Measurements from ENCODE around the gene NFYC.

NFYC gene

DNA sequence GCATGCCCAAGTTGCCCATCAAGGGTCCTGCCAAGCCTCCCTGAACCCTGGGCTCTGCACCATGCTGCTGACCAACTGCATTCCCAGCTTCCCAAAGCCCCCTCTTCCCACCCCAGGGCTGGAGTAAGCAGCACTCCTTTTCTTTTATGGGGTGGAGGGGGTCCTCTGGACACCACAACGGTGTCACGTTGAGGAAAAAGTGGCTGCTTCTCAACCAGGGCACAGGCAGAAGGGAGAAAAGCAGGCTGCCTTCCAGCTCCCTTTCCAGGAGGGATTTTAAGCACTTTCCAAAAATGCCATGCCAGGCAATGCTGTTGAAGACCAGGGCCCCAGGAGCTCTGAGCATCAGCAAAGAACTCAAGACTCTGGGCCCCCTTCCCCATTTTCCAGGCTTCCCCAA lies 26.7 kb upstream of the NFYC start:
- DNase-seq (ENCODE audit: insufficient read length, low spot score), result no peak
- TF ChIP-seq CTCF (IDR thresholded peaks at IDR 0.05; ENCODE audit: insufficient read depth, missing control alignments), result no peak
- no peak for FAIRE-seq

GRCh38 chr1:40665335-40666171 lies 26.0 kb upstream of the NFYC start, which contains the start of gene RIMS3:
TSS of gene RIMS3 (minus strand) at chr1:40665682. CDS start at chr1:40641925, 23,757 bp downstream.
- TF ChIP-seq CTCF (IDR thresholded peaks at IDR 0.05; ENCODE audit: insufficient read depth, missing control alignments), result peak; percentile 48
- peak; percentile 90 for DNase-seq (ENCODE audit: insufficient read length, low spot score)
- FAIRE-seq, result no peak

GRCh38 chr1:40668769-40669525 lies 22.6 kb upstream of the NFYC start:
- peak; percentile 85 for TF ChIP-seq CTCF (IDR thresholded peaks at IDR 0.05; ENCODE audit: insufficient read depth, missing control alignments)
- peak; percentile 64 for DNase-seq (ENCODE audit: insufficient read length, low spot score)
- no peak for FAIRE-seq

DNA sequence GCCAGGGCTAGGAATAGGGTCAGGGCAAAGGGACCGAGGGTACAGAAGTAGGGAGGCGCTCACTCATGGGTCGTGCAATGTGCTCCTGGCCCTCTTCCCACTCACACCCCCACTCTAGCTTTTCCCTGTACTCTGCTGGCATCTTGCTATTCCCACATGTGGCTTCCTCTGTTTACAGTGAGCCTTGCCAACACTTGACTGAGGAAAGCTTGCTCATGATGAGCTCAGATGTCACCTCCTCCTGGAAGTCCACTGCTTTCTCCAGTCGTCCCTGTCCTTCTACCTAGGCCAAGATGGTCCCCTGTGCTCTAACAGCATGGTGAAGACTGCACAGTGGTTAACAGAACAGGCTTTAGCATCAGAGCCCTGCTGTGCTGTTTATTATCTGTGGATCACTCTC lies 18.1 kb upstream of the NFYC start:
- TF ChIP-seq CTCF (IDR thresholded peaks at IDR 0.05; ENCODE audit: insufficient read depth, missing control alignments), result no peak
- FAIRE-seq (no peak), DNase-seq (ENCODE audit: insufficient read length, low spot score) (no peak)

GRCh38 chr1:40676501-40676900 lies 15.0 kb upstream of the NFYC start:
- FAIRE-seq (no peak), DNase-seq (ENCODE audit: insufficient read length, low spot score) (no peak)
- TF ChIP-seq CTCF (IDR thresholded peaks at IDR 0.05; ENCODE audit: insufficient read depth, missing control alignments), result no peak

- TF ChIP-seq CTCF (IDR thresholded peaks at IDR 0.05; ENCODE audit: insufficient read depth, missing control alignments), result no peak
- no peak for FAIRE-seq
- no peak for DNase-seq (ENCODE audit: insufficient read length, low spot score)
Measured at GRCh38 chr1:40679165-40679953, 12.1 kb upstream of the NFYC start.

Measured in D721Med (cell line).